ENCODE data around the gene ZNF511.

- TF ChIP-seq EZH2phosphoT487 (IDR thresholded peaks at IDR 0.05; ENCODE audit: insufficient read depth, low read depth) = no peak
- no peak for TF ChIP-seq EZH2 (IDR thresholded peaks at IDR 0.05; ENCODE audit: insufficient read depth, poor library complexity, severe bottlenecking)
These were observed 35.7 kb upstream of the ZNF511 start for GRCh38 chr10:133272964-133273420.

All from GM23248 (cell line).